Measurements from ENCODE around the gene TMEM174.

Gene TMEM174

DNA sequence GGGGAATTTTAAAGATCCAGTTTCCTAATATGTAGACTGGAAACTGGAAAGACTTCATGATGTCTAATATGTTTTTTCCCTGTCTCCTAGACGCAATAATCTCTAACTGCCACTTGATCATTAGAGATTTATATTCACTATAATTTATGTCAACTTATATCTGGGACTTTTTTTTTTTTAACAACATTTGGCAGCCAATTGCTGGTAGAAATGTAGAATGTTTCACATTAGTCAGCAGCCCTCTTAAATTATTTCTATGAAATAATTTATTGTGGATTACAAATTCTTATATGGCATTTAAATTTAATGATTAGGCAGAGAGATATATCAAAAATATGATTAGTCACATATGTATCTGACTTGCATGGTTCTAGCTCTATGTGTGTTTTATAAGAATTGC is 48.2 kb downstream of the TMEM174 start:
- H3K14ac ChIP-seq (ENCODE audit: low read length in 2 of 2) = no peak overlapping the region
- peaks cover 13% of the 10 kb centered on the region for H3K4me1 ChIP-seq (ENCODE audit: control insufficient read depth, insufficient read depth, low read depth, low read length)
- no peak overlapping the region for H3K4me3 ChIP-seq (ENCODE audit: insufficient read depth in 1 of 2, low read depth in 1 of 2, low read length in 2 of 2)
- no peak overlapping the region for H2BK120ac ChIP-seq (ENCODE audit: low read depth, low read length)
- no peak overlapping the region for H4K8ac ChIP-seq (ENCODE audit: low read length)
- H3K18ac ChIP-seq (ENCODE audit: low read depth in 1 of 2, low read length in 2 of 2) = no peak overlapping the region
- no peak for DNase-seq
- no CpG with 5 or more reads among the region's 1 CpG for WGBS
- no peak overlapping the region for H4K91ac ChIP-seq (ENCODE audit: low read length)
- H3K36me3 ChIP-seq (ENCODE audit: control insufficient read depth in 1 of 2, insufficient read depth in 2 of 2, low read depth in 1 of 2, low read length in 2 of 2) = no peaks in the 10 kb centered on the region
- H2AFZ ChIP-seq (ENCODE audit: low read depth, low read length) = no peak overlapping the region
- H3K23ac ChIP-seq (ENCODE audit: low read length in 2 of 2) = no peak overlapping the region
- H3K79me1 ChIP-seq (replicated peaks; ENCODE audit: low read length, poor library complexity, severe bottlenecking) = peaks cover 5% of the 10 kb centered on the region
- H2BK5ac ChIP-seq (ENCODE audit: low read depth, low read length, poor library complexity, severe bottlenecking) = no peak overlapping the region
- H3K4ac ChIP-seq (ENCODE audit: low read depth in 1 of 2, low read length in 2 of 2) = no peak overlapping the region
- peaks cover 0 to 81% of the 10 kb centered on the region in 2 experiments for H3K27me3 ChIP-seq (ENCODE audit: control insufficient read depth in 1 of 2, insufficient read depth in 1 of 2, low read length in 2 of 2)
- H3K27ac ChIP-seq (ENCODE audit: low read length, poor library complexity, severe bottlenecking) = no peak overlapping the region
- no peak overlapping the region for H3K4me2 ChIP-seq (ENCODE audit: low read length, poor library complexity, severe bottlenecking)
- no peak overlapping the region for H2AK5ac ChIP-seq (ENCODE audit: low read length, severe bottlenecking)
- no peak overlapping the region for H2BK12ac ChIP-seq (ENCODE audit: low read length in 2 of 2)
- H2BK15ac ChIP-seq (ENCODE audit: low read depth, poor library complexity, severe bottlenecking) = no peak overlapping the region
- H3K9me3 ChIP-seq (ENCODE audit: control insufficient read depth, low read length) = no peaks in the 10 kb centered on the region
- no peak overlapping the region for H3K9ac ChIP-seq (ENCODE audit: low read length)

DNA sequence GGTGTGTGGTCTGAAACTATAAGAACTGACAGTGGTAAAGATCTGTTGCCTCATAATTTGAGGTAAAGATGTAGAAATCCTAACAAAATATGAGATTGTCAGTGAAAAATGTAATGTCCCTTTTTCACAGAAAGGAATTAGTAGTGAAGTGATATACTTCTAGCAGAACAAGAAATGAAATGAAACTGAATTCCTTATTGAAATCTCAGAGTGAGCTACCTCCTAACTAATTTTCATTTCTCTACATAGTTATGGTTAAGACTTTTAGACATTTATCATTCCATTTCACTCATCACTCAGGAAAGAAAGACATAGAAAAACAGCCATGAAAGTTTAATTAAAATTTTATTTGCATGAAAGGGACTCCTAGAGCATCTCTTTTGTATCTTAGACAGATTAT is 48.7 kb downstream of the TMEM174 start:
- Histone ChIP-seq H3K23ac (ENCODE audit: low read length in 2 of 2) (no peak overlapping the region), H3K27me3 (ENCODE audit: control insufficient read depth in 1 of 2, insufficient read depth in 1 of 2, low read length in 2 of 2) (peaks cover 0 to 80% of the 10 kb centered on the region in 2 experiments), H2AK5ac (ENCODE audit: low read length, severe bottlenecking) (no peak overlapping the region), H3K27ac (ENCODE audit: low read length, poor library complexity, severe bottlenecking) (no peak overlapping the region), H2BK120ac (ENCODE audit: low read depth, low read length) (no peak overlapping the region), H3K9ac (ENCODE audit: low read length) (no peak overlapping the region), H2BK12ac (ENCODE audit: low read length in 2 of 2) (no peak overlapping the region), H4K91ac (ENCODE audit: low read length) (no peak overlapping the region), H3K79me1 (replicated peaks; ENCODE audit: low read length, poor library complexity, severe bottlenecking) (peaks cover 5% of the 10 kb centered on the region), H4K8ac (ENCODE audit: low read length) (no peak overlapping the region), H3K14ac (ENCODE audit: low read length in 2 of 2) (no peak overlapping the region), H3K4ac (ENCODE audit: low read depth in 1 of 2, low read length in 2 of 2) (no peak overlapping the region), H2BK15ac (ENCODE audit: low read depth, poor library complexity, severe bottlenecking) (no peak overlapping the region), H2AFZ (ENCODE audit: low read depth, low read length) (no peak overlapping the region), H3K4me2 (ENCODE audit: low read length, poor library complexity, severe bottlenecking) (no peak overlapping the region), H3K18ac (ENCODE audit: low read depth in 1 of 2, low read length in 2 of 2) (no peak overlapping the region), H3K4me1 (ENCODE audit: control insufficient read depth, insufficient read depth, low read depth, low read length) (peaks cover 9% of the 10 kb centered on the region), H2BK5ac (ENCODE audit: low read depth, low read length, poor library complexity, severe bottlenecking) (no peak overlapping the region), H3K36me3 (ENCODE audit: control insufficient read depth in 1 of 2, insufficient read depth in 2 of 2, low read depth in 1 of 2, low read length in 2 of 2) (no peaks in the 10 kb centered on the region), H3K9me3 (ENCODE audit: control insufficient read depth, low read length) (no peaks in the 10 kb centered on the region), H3K4me3 (ENCODE audit: insufficient read depth in 1 of 2, low read depth in 1 of 2, low read length in 2 of 2) (no peak overlapping the region)
- DNase-seq = no peak

DNA sequence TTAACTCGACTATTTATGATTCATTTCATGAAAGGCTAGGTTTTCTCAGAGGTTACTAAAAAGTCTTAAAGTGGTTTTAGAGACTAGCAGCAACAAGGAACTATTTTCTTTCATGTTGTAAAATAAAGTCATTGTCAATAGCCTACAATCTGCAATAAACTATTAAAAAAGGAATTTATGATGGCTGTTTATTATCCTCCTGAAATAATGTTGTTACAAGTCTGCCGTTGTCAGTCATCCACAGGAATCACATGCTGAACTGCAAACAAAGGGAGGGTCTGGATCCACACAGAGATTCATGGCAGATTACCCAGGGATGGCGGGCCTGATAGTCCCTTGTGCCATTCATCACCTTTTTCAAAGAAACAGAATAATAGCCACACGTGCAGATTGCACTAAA is 49.2 kb downstream of the TMEM174 start:
- Histone ChIP-seq H4K8ac (ENCODE audit: low read length) (no peak overlapping the region), H3K79me1 (replicated peaks; ENCODE audit: low read length, poor library complexity, severe bottlenecking) (peaks cover 2% of the 10 kb centered on the region), H3K4me3 (ENCODE audit: insufficient read depth in 1 of 2, low read depth in 1 of 2, low read length in 2 of 2) (no peak overlapping the region), H3K4ac (ENCODE audit: low read depth in 1 of 2, low read length in 2 of 2) (no peak overlapping the region), H3K14ac (ENCODE audit: low read length in 2 of 2) (no peak overlapping the region), H2BK15ac (ENCODE audit: low read depth, poor library complexity, severe bottlenecking) (no peak overlapping the region), H3K4me2 (ENCODE audit: low read length, poor library complexity, severe bottlenecking) (no peak overlapping the region), H3K9ac (ENCODE audit: low read length) (no peak overlapping the region), H3K18ac (ENCODE audit: low read depth in 1 of 2, low read length in 2 of 2) (no peak overlapping the region), H2BK5ac (ENCODE audit: low read depth, low read length, poor library complexity, severe bottlenecking) (no peak overlapping the region), H3K27me3 (ENCODE audit: control insufficient read depth in 1 of 2, insufficient read depth in 1 of 2, low read length in 2 of 2) (peaks cover 0 to 81% of the 10 kb centered on the region in 2 experiments), H2AFZ (ENCODE audit: low read depth, low read length) (no peak overlapping the region), H2AK5ac (ENCODE audit: low read length, severe bottlenecking) (no peak overlapping the region), H3K4me1 (ENCODE audit: control insufficient read depth, insufficient read depth, low read depth, low read length) (peaks cover 7% of the 10 kb centered on the region), H3K36me3 (ENCODE audit: control insufficient read depth in 1 of 2, insufficient read depth in 2 of 2, low read depth in 1 of 2, low read length in 2 of 2) (no peaks in the 10 kb centered on the region), H4K91ac (ENCODE audit: low read length) (no peak overlapping the region), H3K23ac (ENCODE audit: low read length in 2 of 2) (no peak overlapping the region), H3K9me3 (ENCODE audit: control insufficient read depth, low read length) (no peaks in the 10 kb centered on the region), H3K27ac (ENCODE audit: low read length, poor library complexity, severe bottlenecking) (no peak overlapping the region), H2BK12ac (ENCODE audit: low read length in 2 of 2) (no peak overlapping the region), H2BK120ac (ENCODE audit: low read depth, low read length) (no peak overlapping the region)
- 60% methylated on average over 2 of the region's 4 CpGs for WGBS
- DNase-seq = no peak
